ENCODE data around the gene RBPMS2. TPM values are rescaled to one million over a fixed set of nuclear protein-coding genes. Genes with fewer than 3 reads are reported as not detected.
A peak's percentile ranks its signal among the peaks of the same experiment; 100 is the strongest.
"Not testable (repeated sequence)": the region's sequence is repeated elsewhere in the genome, so short reads cannot be mapped to it uniquely, and the experiment has no call there.

Gene RBPMS2
- total RNA-seq = 100 to 1,000 TPM in 1 of 3 donors, 1 to 10 TPM in 2; 3.5 to 133 (median 6.3) TPM
- long read RNA-seq, donor 1, transcript RBPMS2-201 (8 exons, 2,008 nt) = major isoform, 87 of 139 reads
- long read RNA-seq, donor 1, partial matches to known transcripts = 13 of 139 reads
- long read RNA-seq, donor 1, other reads (novel, unspliced or antisense) = 39 of 139 reads
- long read RNA-seq, donor 2, partial matches to known transcripts = 5 of 5 reads
- long read RNA-seq, donor 2, other reads (novel, unspliced or antisense) = 0 of 5 reads

DNA sequence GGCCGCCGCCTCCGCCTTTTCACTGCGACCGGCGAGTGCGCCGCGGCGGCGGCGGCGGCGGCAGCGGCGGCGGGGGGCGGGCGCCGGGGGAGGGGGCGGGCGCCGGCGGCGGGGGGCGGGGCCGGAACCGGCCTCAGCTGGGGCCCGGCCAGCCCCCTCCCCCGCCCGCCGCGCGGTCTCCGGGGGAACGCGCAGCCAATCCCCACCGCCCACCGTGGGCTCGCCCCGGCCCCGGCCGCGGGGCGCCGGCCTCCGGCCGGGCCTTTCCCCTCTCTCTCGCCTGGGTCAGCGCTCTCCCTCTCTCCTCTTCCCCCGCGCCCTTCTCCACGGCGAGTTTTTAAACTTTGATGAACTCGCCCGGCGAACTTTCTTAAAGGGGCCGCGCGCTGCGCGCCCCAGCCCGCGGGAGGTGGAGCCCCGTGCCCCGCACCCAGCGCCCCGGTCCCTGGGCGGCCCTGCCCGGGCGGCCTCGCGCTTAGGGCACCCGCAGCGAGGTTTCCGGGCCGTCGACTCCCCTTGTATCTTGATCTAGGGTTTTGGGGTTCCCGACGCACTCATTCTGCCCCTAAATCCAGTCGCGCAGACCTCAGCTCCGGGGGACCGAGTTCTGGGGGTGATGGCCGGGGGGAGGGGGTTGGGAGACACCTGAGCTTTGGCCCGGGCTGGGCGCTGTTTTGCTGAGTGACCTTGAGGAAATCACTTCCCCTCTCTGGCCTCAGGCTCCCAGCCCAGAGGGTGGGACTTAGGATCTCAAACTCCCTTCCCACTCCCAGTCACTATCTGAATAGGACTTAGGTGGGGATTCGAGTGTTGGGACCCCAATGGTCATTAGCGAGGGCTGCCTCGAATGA, at the start of gene RBPMS2:
RBPMS2 (minus strand) TSS at position 39 of the 851 bp plus-strand sequence. CDS start 270 bp downstream, outside the sequence.
- H3K36me3 ChIP-seq (ENCODE audit: low read depth) = no peaks in the 10 kb centered on the region
- H3K9me3 ChIP-seq = no peaks in the 10 kb centered on the region
- H3K4me1 ChIP-seq (ENCODE audit: low read depth) = no peaks in the 10 kb centered on the region
- no peak within 1 kb of the TSS for H3K4me3 ChIP-seq
- ATAC-seq (peak; percentile 20), DNase-seq (peak in 2 of 3 donors; percentile 6 to 27)
- intact Hi-C loops (cut with DNase I, micrococcal nuclease) = no loop called here
- TF ChIP-seq, protein P1, sequence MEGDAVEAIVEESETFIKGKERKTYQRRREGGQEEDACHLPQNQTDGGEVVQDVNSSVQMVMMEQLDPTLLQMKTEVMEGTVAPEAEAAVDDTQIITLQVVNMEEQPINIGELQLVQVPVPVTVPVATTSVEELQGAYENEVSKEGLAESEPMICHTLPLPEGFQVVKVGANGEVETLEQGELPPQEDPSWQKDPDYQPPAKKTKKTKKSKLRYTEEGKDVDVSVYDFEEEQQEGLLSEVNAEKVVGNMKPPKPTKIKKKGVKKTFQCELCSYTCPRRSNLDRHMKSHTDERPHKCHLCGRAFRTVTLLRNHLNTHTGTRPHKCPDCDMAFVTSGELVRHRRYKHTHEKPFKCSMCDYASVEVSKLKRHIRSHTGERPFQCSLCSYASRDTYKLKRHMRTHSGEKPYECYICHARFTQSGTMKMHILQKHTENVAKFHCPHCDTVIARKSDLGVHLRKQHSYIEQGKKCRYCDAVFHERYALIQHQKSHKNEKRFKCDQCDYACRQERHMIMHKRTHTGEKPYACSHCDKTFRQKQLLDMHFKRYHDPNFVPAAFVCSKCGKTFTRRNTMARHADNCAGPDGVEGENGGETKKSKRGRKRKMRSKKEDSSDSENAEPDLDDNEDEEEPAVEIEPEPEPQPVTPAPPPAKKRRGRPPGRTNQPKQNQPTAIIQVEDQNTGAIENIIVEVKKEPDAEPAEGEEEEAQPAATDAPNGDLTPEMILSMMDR (IDR thresholded peaks at IDR 0.05) = no peak

DNA sequence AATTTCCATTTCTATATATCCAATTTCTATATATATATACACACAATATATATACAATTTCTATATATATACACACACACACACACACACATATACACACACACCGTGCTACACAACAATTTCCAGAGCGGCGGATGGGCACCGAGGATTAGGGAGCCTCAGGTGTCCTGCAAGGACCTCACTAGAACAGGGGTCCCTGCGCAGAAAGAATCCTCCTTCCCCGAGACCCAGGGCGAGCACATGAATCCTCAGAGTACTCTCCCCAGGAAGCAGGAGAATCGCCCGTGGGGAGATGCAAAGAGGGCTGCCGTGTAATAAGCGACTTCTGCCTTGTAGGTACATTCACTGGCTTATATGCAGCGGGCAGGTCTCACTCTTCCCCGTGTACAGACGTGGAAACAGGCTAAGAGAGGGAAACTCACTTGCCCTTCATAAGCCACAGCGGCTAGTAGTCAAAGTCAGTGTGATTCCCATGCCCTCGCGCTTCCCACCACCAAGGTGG, 49.6 kb upstream of the RBPMS2 start:
- intact Hi-C loops (cut with DNase I, micrococcal nuclease) = no loop called here
- H3K4me3 ChIP-seq = no peak overlapping the region
- no peaks in the 10 kb centered on the region for H3K36me3 ChIP-seq (ENCODE audit: low read depth)
- H3K9me3 ChIP-seq = no peaks in the 10 kb centered on the region
- ATAC-seq = peak; percentile 23
- DNase-seq = peak in 1 of 3 donors; percentile 27
- peaks cover 25% of the 10 kb centered on the region for H3K4me1 ChIP-seq (ENCODE audit: low read depth)
- TF ChIP-seq, protein P1 (IDR thresholded peaks at IDR 0.05) = no peak

DNA sequence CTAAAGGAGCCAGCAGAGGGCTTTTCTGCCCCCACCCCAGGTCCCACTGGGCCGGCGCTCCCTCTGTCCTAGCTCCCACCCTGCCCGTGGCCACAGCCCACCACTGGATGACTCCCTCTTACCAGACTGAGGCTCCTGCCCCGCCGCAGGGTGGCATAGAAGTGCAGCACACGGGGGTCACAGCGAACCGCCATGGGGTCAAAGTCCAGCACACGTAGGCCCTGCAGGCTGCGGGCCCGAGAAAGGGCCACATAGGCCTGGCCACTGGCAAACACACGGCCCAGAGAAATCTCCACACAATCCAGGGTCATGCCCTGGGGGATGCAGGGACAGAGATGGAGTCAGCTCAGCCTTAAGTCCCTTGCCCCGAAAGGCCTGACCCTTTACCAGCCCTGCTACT, 41.1 kb upstream of the RBPMS2 start:
- Histone ChIP-seq H3K4me3 (no peak overlapping the region), H3K36me3 (ENCODE audit: low read depth) (no peaks in the 10 kb centered on the region), H3K4me1 (ENCODE audit: low read depth) (no peaks in the 10 kb centered on the region), H3K9me3 (no peaks in the 10 kb centered on the region)
- ATAC-seq (no peak), DNase-seq (no peak)
- TF ChIP-seq, protein P1 (IDR thresholded peaks at IDR 0.05) = no peak
- intact Hi-C loops (cut with DNase I, micrococcal nuclease) = no loop called here

DNA sequence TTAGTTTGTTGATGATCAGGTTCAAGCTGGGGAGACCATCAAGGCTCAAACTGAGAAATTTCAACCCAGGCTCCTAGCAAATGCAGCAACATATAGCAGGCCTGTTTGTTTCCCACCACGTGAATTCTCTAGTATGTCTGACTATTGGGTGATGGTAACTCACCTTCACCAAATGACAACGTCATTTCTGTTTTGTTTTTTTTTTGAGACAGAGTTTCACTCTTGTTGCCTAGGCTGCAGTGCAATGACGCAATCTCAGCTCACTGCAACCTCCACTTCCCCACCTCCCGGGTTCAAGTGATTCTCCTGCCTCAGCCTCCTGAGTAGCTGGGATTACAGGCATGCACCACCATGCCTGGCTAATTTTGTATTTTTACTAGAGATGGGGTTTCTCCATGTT, 39.6 kb upstream of the RBPMS2 start:
- not testable (repeated sequence) for ATAC-seq; H3K4me1 ChIP-seq (ENCODE audit: low read depth)
- intact Hi-C loops (cut with DNase I, micrococcal nuclease) = loop anchor here in 1 of 2 donors (5.0 kb wide), 1 partner anchor 83 kb away; no protein-coding TSS in a partner anchor

DNA sequence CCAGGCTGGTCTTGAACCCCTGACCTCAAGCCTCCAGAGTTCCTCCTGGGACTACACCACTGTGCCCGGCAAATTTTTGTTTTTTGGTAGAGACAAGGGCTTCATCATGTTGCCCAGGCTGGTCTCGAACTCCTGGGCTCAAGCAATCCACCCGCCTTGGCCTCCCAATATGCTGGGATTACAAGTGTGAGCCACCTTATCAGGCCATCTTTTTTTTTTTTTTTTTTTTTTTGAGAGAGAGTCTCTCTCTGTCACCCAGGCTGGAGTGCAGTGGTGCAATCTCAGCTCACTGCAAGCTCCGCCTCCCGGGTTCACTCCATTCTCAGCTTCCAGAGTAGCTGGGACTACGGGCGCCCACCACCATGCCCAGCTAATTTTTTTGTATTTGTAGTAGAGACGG, 38.9 kb upstream of the RBPMS2 start:
- not testable (repeated sequence) for DNase-seq; ATAC-seq; H3K36me3 ChIP-seq (ENCODE audit: low read depth); H3K4me1 ChIP-seq (ENCODE audit: low read depth); H3K9me3 ChIP-seq; H3K4me3 ChIP-seq
- intact Hi-C loops (cut with DNase I, micrococcal nuclease) = loop anchor here in 1 of 2 donors (5.0 kb wide), 1 partner anchor 82 kb away; no protein-coding TSS in a partner anchor

More for the DNA sequence above, 39.6 kb upstream of the RBPMS2 start:
- DNase-seq; H3K4me3 ChIP-seq; H3K9me3 ChIP-seq; H3K36me3 ChIP-seq (ENCODE audit: low read depth): not testable (repeated sequence)

DNA sequence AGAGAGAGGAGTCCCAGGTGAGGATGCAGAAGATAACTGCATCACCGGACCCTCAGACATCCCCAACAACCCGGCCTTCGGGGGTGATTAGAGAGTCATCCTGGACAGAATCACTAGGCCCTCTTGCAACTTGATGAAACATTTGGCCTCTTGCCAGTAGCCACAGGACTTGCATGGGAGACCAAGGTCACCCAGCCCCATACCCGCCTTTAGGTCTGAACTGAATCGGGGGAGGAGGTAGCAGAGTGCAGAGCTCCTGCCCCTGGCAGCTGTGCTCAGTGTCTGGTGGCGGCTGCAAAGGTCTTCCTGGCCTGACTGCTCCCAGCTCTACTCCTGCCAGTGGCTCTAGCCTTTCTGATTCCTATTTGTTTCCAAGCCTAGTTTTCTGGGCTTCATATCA, 37.7 kb upstream of the RBPMS2 start:
- ATAC-seq = no peak
- Histone ChIP-seq H3K36me3 (ENCODE audit: low read depth) (no peaks in the 10 kb centered on the region), H3K4me3 (no peak overlapping the region), H3K4me1 (ENCODE audit: low read depth) (no peaks in the 10 kb centered on the region), H3K9me3 (no peaks in the 10 kb centered on the region)
- TF ChIP-seq, protein P1 (IDR thresholded peaks at IDR 0.05) = no peak
- intact Hi-C loops (cut with DNase I, micrococcal nuclease) = loop anchor here in 1 of 2 donors (5.0 kb wide), 1 partner anchor 81 kb away; no protein-coding TSS in a partner anchor
- DNase-seq = no peak
